H9 (cell line): Measurements from ENCODE around the gene FGF12. TPM values are rescaled to one million over a fixed set of nuclear protein-coding genes. Genes with fewer than 3 reads are reported as not detected.

Experiments
- DNase-seq: peaks from one replicate; pipeline ENCODE4 v3.0.0-alpha.2; 2017
- H2AFZ ChIP-seq: one replicate; pipeline ENCODE4 v1.6.1; 2013; ENCODE audit warnings: mild to moderate bottlenecking, low read length, control low read depth, moderate library complexity
- H2AK5ac ChIP-seq: 2 replicates; pipeline ENCODE4 v1.6.1; 2013; ENCODE audit warnings: low read length, control low read depth, mixed read lengths; ENCODE audit not compliant: insufficient read length
- H2BK120ac ChIP-seq: one replicate; pipeline ENCODE4 v1.6.1; 2013; ENCODE audit warnings: low read depth, mild to moderate bottlenecking, low read length, control low read depth, inconsistent platforms; ENCODE audit not compliant: poor library complexity, severe bottlenecking
- H2BK12ac ChIP-seq: 2 replicates; pipeline ENCODE4 v1.6.1; 2013; ENCODE audit warnings: low read length, control low read depth, mixed read lengths, low read depth; ENCODE audit not compliant: insufficient read length
- H2BK15ac ChIP-seq: 2 replicates; pipeline ENCODE4 v1.6.1; 2013; ENCODE audit warnings: low read depth, low read length, control low read depth
- H2BK20ac ChIP-seq: one replicate; pipeline ENCODE4 v1.6.1; 2013; ENCODE audit warnings: low read depth, mild to moderate bottlenecking, low read length, control low read depth, inconsistent platforms; ENCODE audit not compliant: poor library complexity, severe bottlenecking
- H2BK5ac ChIP-seq: 2 replicates; pipeline ENCODE4 v1.6.1; 2013; ENCODE audit warnings: low read length, control low read depth, mixed read lengths; ENCODE audit not compliant: insufficient read length
- H3K14ac ChIP-seq: 2 replicates; pipeline ENCODE4 v1.6.1; 2013; ENCODE audit warnings: low read length, control low read depth; ENCODE audit not compliant: insufficient read depth
- H3K18ac ChIP-seq: 2 replicates; pipeline ENCODE4 v1.6.1; 2013; ENCODE audit warnings: low read depth, mild to moderate bottlenecking, mixed read lengths, low read length, control low read depth; ENCODE audit not compliant: insufficient read length
- H3K23ac ChIP-seq: 2 replicates; pipeline ENCODE4 v1.6.1; 2013; ENCODE audit warnings: low read length, control low read depth, mixed read lengths, low read depth; ENCODE audit not compliant: insufficient read length
- H3K23me2 ChIP-seq: 2 replicates; pipeline ENCODE4 v1.6.1; 2013; ENCODE audit warnings: low read depth, mild to moderate bottlenecking, mixed read lengths, low read length, control low read depth; ENCODE audit not compliant: insufficient read length, poor library complexity, severe bottlenecking
- H3K27ac ChIP-seq: 2 replicates; pipeline ENCODE4 v1.5.1; 2013; ENCODE audit warnings: low read length, control low read depth, mixed read lengths, low read depth; ENCODE audit not compliant: insufficient read length
- H3K27me3 ChIP-seq: 2 replicates; pipeline ENCODE4 v1.6.1; 2013; ENCODE audit warnings: low read length, control low read depth, inconsistent platforms; ENCODE audit not compliant: insufficient read depth
- H3K4ac ChIP-seq: 2 replicates; pipeline ENCODE4 v1.6.1; 2013; ENCODE audit warnings: low read depth, mild to moderate bottlenecking, control low read depth, inconsistent platforms, low read length, moderate library complexity
- H3K4me1 ChIP-seq: 2 replicates; pipeline ENCODE4 v1.6.1; 2013; ENCODE audit warnings: low read length, control low read depth, inconsistent platforms; ENCODE audit not compliant: insufficient read depth
- H3K4me2 ChIP-seq: 2 replicates; pipeline ENCODE4 v1.6.1; 2013; ENCODE audit warnings: low read length, control low read depth, mixed read lengths; ENCODE audit not compliant: insufficient read length, insufficient read depth
- H3K56ac ChIP-seq: 2 replicates; pipeline ENCODE4 v1.6.1; 2013; ENCODE audit warnings: low read depth, mild to moderate bottlenecking, mixed read lengths, low read length, control low read depth; ENCODE audit not compliant: insufficient read length
- H3K79me1 ChIP-seq: 2 replicates; pipeline ENCODE4 v1.6.1; 2013; ENCODE audit warnings: low read depth, mild to moderate bottlenecking, moderate library complexity, low read length, control low read depth, inconsistent platforms; ENCODE audit not compliant: insufficient read depth, poor library complexity, severe bottlenecking
- H3K79me2 ChIP-seq: 2 replicates; pipeline ENCODE4 v1.6.1; 2013; ENCODE audit warnings: low read length, control low read depth, inconsistent platforms; ENCODE audit not compliant: insufficient read depth
- H3K9ac ChIP-seq: 2 replicates; pipeline ENCODE4 v1.6.1; 2013; ENCODE audit warnings: low read length, control low read depth, mixed read lengths; ENCODE audit not compliant: insufficient read length; ENCODE audit errors: extremely low read depth
- H3K9me3 ChIP-seq: one replicate; pipeline ENCODE4 v1.6.1; 2013; ENCODE audit warnings: low read depth, low read length, inconsistent platforms; ENCODE audit not compliant: control insufficient read depth
- H3T11ph ChIP-seq: one replicate; pipeline ENCODE4 v1.6.1; 2013; ENCODE audit warnings: mild to moderate bottlenecking, low read length, control low read depth, inconsistent platforms
- H4K20me1 ChIP-seq: one replicate; pipeline ENCODE4 v1.6.1; 2013; ENCODE audit not compliant: control insufficient read depth, insufficient read length, insufficient read depth
- H4K5ac ChIP-seq: 2 replicates; pipeline ENCODE4 v1.6.1; 2013; ENCODE audit warnings: low read depth, mild to moderate bottlenecking, mixed read lengths, low read length, control low read depth; ENCODE audit not compliant: insufficient read length
- H4K8ac ChIP-seq: replicated peaks from 2 replicates; pipeline ENCODE4 v1.6.1; 2013; ENCODE audit warnings: low read length, control low read depth, mixed read lengths, low read depth; ENCODE audit not compliant: insufficient read length
- H4K91ac ChIP-seq: 2 replicates; pipeline ENCODE4 v1.6.1; 2013; ENCODE audit warnings: low read depth, mild to moderate bottlenecking, moderate library complexity, mixed read lengths, low read length, control low read depth; ENCODE audit not compliant: insufficient read length
- H3K27ac Mint-ChIP-seq, 3 experiments: 2 replicates in 2 of 3; 3 replicates in 1 of 3; pipeline ENCODE4 v1.8.0; 2020 to 2021; ENCODE audit warnings: mixed read lengths in 3 of 3, mild to moderate bottlenecking in 1 of 3, moderate library complexity in 1 of 3
- H3K27me3 Mint-ChIP-seq: 2 replicates; pipeline ENCODE4 v1.8.0; 2021; ENCODE audit warnings: low read depth, mild to moderate bottlenecking, moderate library complexity, mixed read lengths
- H3K36me3 Mint-ChIP-seq, 3 experiments: 2 replicates in 2 of 3; 3 replicates in 1 of 3; pipeline ENCODE4 v1.8.0; 2020 to 2021; ENCODE audit warnings: low read depth in 3 of 3, mixed read lengths in 3 of 3; ENCODE audit not compliant: insufficient read depth in 1 of 3
- H3K4me1 Mint-ChIP-seq, 2 experiments: 2 replicates each; pipeline ENCODE4 v1.8.0; 2020; ENCODE audit warnings: mixed read lengths in 2 of 2
- H3K4me3 Mint-ChIP-seq, 2 experiments: 2 replicates in 1 of 2; 3 replicates in 1 of 2; pipeline ENCODE4 v1.8.0; 2020 to 2021; ENCODE audit warnings: mild to moderate bottlenecking in 2 of 2, mixed read lengths in 2 of 2, moderate library complexity in 1 of 2
- H3K9me3 Mint-ChIP-seq, 2 experiments: 2 replicates in 1 of 2; 3 replicates in 1 of 2; pipeline ENCODE4 v1.8.0; 2020; ENCODE audit warnings: mild to moderate bottlenecking in 2 of 2, mixed read lengths in 2 of 2, moderate library complexity in 1 of 2
- WGBS: extraction: QIAGEN DNeasy Blood & Tissue Kit; methylation state at CpG from one replicate; pipeline ENCODE4 v1.1.7; 2013; ENCODE audit warnings: missing lambda C conversion rate, low lambda C conversion rate, mixed read lengths; ENCODE audit not compliant: insufficient read length; ENCODE audit errors: extremely low coverage; 5-methylcytosine and 5-hydroxymethylcytosine counted together
- total RNA-seq: library from RNA; stranded (reverse); gene quantifications from 2 replicates; pipeline ENCODE4 v1.2.1, GENCODE V29; 2021
- TF ChIP-seq, protein P1 (sequence below): fragments of 200-600 bp; sonication (generic); conservative IDR thresholded peaks from 3 replicates; pipeline ENCODE4 v1.8.0; 2021; ENCODE audit warnings: antibody characterized with exemption, mild to moderate bottlenecking

The FGF12 gene
- total RNA-seq, 1 experiment from 2014 or later = 5.6 TPM

DNA sequence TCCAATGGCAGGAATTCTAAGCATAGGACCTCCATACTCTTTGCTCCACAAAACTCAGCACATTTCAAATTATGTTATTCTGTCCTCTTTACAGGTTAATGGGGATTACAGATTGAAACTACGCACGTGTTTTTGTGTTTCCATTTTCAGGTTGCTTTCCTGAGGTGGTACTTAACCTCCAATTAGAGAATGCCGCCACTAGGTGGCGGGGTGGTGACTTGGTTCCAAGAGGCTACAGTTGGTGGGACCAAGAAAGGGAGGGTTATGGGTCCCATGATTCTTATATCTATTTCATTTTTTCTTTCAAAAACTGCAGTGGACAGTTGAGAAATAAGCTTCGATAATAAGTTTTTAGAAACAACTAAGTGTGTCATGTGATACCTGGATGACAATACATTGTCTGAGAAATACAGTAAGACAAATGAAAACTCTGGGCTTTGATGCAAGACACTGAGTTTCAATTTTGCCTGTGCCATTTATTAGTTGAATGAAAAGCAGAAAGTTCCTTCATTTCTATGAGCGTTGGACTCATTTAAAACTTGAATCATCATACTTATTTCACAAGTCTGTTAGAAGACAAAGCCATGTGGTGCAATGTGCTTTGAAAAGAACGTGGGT, 539.0 kb downstream of the FGF12 start:
- TF ChIP-seq, protein P1, sequence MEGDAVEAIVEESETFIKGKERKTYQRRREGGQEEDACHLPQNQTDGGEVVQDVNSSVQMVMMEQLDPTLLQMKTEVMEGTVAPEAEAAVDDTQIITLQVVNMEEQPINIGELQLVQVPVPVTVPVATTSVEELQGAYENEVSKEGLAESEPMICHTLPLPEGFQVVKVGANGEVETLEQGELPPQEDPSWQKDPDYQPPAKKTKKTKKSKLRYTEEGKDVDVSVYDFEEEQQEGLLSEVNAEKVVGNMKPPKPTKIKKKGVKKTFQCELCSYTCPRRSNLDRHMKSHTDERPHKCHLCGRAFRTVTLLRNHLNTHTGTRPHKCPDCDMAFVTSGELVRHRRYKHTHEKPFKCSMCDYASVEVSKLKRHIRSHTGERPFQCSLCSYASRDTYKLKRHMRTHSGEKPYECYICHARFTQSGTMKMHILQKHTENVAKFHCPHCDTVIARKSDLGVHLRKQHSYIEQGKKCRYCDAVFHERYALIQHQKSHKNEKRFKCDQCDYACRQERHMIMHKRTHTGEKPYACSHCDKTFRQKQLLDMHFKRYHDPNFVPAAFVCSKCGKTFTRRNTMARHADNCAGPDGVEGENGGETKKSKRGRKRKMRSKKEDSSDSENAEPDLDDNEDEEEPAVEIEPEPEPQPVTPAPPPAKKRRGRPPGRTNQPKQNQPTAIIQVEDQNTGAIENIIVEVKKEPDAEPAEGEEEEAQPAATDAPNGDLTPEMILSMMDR = peak; percentile 89
- Histone ChIP-seq H3T11ph (no peak overlapping the region), H2BK5ac (no peak overlapping the region), H3K23ac (no peak overlapping the region), H3K4ac (no peak overlapping the region), H3K56ac (no peak overlapping the region), H2AK5ac (no peak overlapping the region), H2BK120ac (no peak overlapping the region), H3K9ac (no peak overlapping the region), H3K79me2 (no peaks in the 10 kb centered on the region), H4K8ac (no peak overlapping the region), H2BK20ac (no peak overlapping the region), H3K14ac (no peak overlapping the region), H3K23me2 (no peaks in the 10 kb centered on the region), H3K4me2 (no peak overlapping the region), H3K18ac (no peak overlapping the region), H3K4me1 (no peaks in the 10 kb centered on the region; the same call in 1 of the 2 replicates), H2AFZ (no peak overlapping the region), H4K5ac (no peak overlapping the region), H4K20me1 (no peaks in the 10 kb centered on the region), H2BK15ac (no peak overlapping the region), H3K9me3 (no peaks in the 10 kb centered on the region), H3K27me3 (no peaks in the 10 kb centered on the region), H4K91ac (no peak overlapping the region), H3K27ac (no peak overlapping the region), H3K79me1 (no peaks in the 10 kb centered on the region), H2BK12ac (no peak overlapping the region)
- peak; percentile 66 for DNase-seq
- Mint-ChIP-seq H3K27me3 (no peaks in the 10 kb centered on the region; the same call in 1 of the 2 replicates), H3K27ac (no peak overlapping the region), H3K36me3 (no peaks in the 10 kb centered on the region), H3K4me1 (peaks cover 22 to 25% of the 10 kb centered on the region in 2 experiments), H3K4me3 (no peak overlapping the region), H3K9me3 (peaks cover 0 to 4% of the 10 kb centered on the region in 2 experiments; a peak in 2 of 5 replicates)
- no CpG with 5 or more reads among the region's 7 CpGs for WGBS
